IPS-15b (cell line): Measurements from ENCODE around the gene COL4A6.

Experiments used
- H3K27me3 ChIP-seq: one replicate; pipeline ENCODE4 v1.6.1; 2013; ENCODE audit warnings: low read length; ENCODE audit not compliant: control insufficient read depth, insufficient read depth
- H3K36me3 ChIP-seq: one replicate; pipeline ENCODE4 v1.6.1; 2013; ENCODE audit warnings: low read length; ENCODE audit not compliant: control insufficient read depth, insufficient read depth
- H3K4me1 ChIP-seq: one replicate; pipeline ENCODE4 v1.6.1; 2013; ENCODE audit warnings: mild to moderate bottlenecking, low read length; ENCODE audit not compliant: control insufficient read depth, insufficient read depth
- H3K4me3 ChIP-seq: one replicate; pipeline ENCODE4 v1.5.1; 2013; ENCODE audit warnings: low read depth, low read length
- H3K9ac ChIP-seq: one replicate; pipeline ENCODE4 v1.6.1; 2013; ENCODE audit warnings: low read depth, mild to moderate bottlenecking, low read length
- H3K9me3 ChIP-seq: one replicate; pipeline ENCODE4 v1.6.1; 2013; ENCODE audit warnings: mild to moderate bottlenecking, low read length; ENCODE audit not compliant: control insufficient read depth, insufficient read depth

COL4A6 gene

DNA sequence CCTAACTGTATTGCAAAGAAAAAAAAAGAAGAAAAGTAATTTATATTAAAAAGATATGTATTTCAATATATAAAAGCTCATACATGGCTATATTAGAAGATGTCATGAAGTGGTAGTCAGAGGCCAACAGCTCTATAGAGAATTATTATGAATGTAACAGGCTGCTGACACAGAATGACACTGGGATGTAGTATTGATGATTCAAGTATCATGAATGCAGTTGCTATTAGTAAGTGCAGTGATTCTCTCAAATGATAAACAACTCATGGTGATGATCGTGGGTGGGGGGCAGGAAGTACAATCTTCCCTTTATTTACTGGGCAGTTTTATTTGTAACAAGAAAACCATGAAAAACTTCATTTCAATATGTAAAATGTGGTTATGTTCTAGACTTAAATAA lies 124.6 kb downstream of the COL4A6 start:
- no peaks in the 10 kb centered on the region for H3K36me3 ChIP-seq
- H3K4me3 ChIP-seq: no peak overlapping the region
- H3K9me3 ChIP-seq: no peaks in the 10 kb centered on the region
- H3K4me1 ChIP-seq: no peaks in the 10 kb centered on the region
- H3K27me3 ChIP-seq: no peaks in the 10 kb centered on the region
- no peak overlapping the region for H3K9ac ChIP-seq

DNA sequence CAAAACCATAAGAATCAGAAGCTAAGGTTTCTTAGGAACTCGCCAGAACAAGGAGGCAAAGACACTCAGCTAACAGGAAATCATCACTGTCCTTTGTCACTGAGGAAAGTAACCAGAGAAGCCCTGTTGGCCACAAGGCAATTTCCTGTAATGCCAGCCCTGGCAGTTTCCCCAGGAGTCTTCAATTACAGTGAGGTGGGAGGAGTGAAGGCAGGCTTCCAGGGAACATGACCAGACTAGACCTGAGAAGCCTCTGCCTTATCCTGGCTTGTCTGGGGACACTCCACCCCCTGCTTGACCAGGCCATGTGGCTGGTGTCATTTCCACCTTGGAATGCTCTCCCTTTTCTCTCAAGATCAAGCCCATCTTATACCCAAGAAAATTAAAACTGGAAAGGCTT lies 125.3 kb downstream of the COL4A6 start:
- Histone ChIP-seq H3K36me3 (no peaks in the 10 kb centered on the region), H3K4me3 (no peak overlapping the region), H3K4me1 (no peaks in the 10 kb centered on the region), H3K9me3 (no peaks in the 10 kb centered on the region), H3K9ac (no peak overlapping the region), H3K27me3 (no peaks in the 10 kb centered on the region)

DNA sequence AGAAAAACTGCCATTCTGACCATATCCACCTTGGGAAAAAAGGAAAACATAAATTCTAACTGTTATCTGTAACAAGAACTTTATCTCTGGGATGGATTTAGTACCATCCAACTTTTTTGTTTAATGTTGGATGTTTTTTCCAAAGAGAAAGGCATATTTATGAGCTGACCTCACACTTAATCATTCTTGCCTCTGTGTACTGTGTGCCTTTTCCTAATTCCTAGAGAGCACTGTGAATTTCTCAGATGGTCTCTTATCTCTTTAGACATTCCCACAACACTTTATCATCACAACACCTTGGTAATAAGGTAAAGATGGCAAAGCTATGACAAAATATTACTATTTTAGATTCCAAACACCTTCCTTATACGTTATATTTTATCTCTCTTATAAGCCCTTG lies 126.2 kb downstream of the COL4A6 start:
- Histone ChIP-seq H3K9ac (no peak overlapping the region), H3K27me3 (no peaks in the 10 kb centered on the region), H3K4me1 (no peaks in the 10 kb centered on the region), H3K9me3 (no peaks in the 10 kb centered on the region), H3K36me3 (no peaks in the 10 kb centered on the region), H3K4me3 (no peak overlapping the region)

DNA sequence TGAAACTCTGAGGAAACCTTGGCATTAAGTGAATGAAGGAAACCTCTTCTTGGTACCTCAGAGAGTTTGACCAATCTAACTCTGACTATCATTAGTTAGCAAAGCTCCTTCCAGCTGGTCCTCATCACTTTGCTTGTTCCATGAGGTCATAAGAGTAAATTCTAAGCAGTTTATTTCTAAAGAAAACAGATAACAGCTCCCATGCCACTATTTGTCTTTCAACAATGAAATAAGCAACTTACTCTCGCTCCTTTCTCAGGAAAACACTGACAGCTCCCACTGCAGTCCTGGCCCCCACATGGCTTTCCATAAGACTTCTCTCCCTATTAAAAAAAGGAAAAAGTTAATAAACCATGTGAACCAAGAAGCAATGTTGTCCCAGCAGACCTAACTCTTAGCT lies 127.7 kb downstream of the COL4A6 start:
- Histone ChIP-seq H3K4me3 (no peak overlapping the region), H3K9ac (no peak overlapping the region), H3K27me3 (no peaks in the 10 kb centered on the region), H3K4me1 (no peaks in the 10 kb centered on the region), H3K9me3 (no peaks in the 10 kb centered on the region), H3K36me3 (no peaks in the 10 kb centered on the region)

DNA sequence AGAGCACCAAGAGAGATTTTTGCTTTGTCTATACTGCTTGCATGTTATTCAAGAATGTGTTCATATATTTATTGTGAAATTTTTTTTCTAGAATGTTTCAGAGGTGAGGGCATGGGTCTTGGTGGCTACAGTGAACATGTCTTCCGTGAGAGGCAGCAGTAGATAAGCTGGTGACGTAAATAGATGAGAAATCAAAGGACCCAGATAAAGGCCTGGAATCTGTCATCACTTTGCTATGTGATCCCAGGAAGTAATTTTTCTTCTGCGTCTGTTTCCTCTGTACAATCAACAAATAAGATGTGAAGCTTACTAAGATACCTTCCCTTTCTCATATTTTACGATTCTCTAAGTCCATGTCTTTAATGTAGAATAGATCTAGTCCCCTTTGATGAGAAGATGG lies 129.1 kb downstream of the COL4A6 start:
- Histone ChIP-seq H3K36me3 (no peaks in the 10 kb centered on the region), H3K4me1 (peaks cover 2% of the 10 kb centered on the region), H3K27me3 (no peaks in the 10 kb centered on the region), H3K9ac (no peak overlapping the region), H3K4me3 (no peak overlapping the region), H3K9me3 (no peaks in the 10 kb centered on the region)

DNA sequence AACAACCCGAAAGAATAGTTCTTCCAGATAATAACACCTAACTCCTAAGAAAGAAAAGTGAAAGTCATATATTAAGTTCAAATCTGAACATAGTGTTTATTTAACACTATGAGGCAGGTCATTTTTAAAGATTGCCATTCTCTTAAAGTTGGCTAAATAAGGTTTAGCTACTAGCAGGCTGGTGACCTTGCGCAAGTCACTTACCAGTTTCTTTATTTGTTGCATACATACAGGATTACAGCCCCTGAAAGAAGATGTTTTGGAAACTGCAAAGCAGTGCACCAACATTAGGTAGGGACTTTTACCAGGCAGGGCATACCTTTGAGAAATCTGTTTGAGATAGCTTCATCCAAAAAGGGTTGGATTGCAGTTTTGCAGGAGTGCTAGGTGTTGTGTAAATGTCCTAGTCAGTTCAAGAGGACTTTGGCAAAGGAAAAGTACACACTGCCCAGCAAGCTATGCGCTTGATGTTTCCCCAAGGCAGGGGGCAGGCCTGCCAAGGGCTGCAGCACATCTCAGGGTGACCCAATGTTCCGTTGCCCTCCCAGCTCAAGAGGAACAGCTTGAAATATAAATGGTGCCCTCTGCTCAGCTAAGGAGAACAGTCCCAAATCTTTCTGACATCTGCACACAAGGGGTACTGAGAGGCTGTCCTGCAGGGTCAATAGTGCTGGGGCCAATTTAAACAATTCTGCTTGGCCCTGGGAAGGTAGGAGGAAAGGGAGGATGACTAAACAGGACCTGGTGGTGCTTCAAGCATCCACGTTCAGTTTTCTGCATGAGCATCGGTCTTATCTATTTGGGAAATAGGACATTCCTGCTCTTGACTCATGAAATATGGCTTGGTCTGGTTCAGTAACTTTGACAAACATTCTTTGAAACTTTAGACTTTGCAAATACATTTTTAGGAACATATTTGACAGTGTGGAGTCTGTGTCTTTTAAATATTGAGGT lies 130.8 kb downstream of the COL4A6 start:
- H3K27me3 ChIP-seq: no peaks in the 10 kb centered on the region
- H3K9me3 ChIP-seq: no peaks in the 10 kb centered on the region
- H3K4me3 ChIP-seq: no peak overlapping the region
- no peak overlapping the region for H3K9ac ChIP-seq
- H3K4me1 ChIP-seq: peaks cover 2% of the 10 kb centered on the region
- H3K36me3 ChIP-seq: no peaks in the 10 kb centered on the region

DNA sequence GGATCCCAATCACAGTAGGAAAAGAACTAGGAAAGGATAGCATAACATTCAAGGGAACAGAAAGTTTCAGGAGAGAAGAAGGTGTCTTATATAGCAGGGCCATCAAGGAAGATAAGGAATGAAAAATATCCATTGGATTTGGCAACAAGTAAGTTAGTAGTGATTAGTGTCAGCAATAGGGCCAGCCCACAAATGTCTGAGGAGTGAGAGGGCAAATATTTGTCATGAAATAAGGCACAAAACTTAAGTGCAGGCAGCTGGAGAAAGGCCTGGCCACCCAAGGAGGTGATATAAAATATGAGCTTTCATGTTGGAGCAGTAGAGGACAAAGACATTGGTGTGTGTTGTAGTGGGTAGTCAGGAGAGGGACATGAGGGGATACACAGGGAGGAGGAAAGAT lies 132.1 kb downstream of the COL4A6 start:
- H3K9me3 ChIP-seq: no peaks in the 10 kb centered on the region
- H3K36me3 ChIP-seq: no peaks in the 10 kb centered on the region
- H3K9ac ChIP-seq: no peak overlapping the region
- H3K4me3 ChIP-seq: no peak overlapping the region
- H3K4me1 ChIP-seq: peaks cover 2% of the 10 kb centered on the region
- no peaks in the 10 kb centered on the region for H3K27me3 ChIP-seq

DNA sequence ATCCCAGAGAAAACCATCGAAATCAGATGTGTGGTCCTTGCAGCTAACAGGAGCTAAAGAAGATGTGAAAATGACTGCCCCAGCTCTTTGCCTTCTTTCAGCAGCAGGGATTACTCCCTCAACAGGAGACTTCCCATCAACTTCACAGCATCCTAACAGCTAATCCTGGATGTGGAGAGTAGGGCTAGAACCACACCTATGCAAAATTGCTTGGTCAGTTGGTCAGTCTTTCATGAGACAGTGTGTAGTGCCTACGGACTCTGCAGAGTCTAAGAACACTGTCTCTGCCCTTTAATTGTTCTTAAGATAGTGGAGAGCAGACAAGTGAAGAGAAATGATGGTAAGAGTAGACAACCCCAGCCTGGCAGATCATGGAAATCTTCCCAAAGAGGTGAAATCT lies 133.5 kb downstream of the COL4A6 start:
- Histone ChIP-seq H3K36me3 (no peaks in the 10 kb centered on the region), H3K4me1 (peaks cover 2% of the 10 kb centered on the region), H3K27me3 (no peaks in the 10 kb centered on the region), H3K4me3 (no peak overlapping the region), H3K9me3 (no peaks in the 10 kb centered on the region), H3K9ac (no peak overlapping the region)

DNA sequence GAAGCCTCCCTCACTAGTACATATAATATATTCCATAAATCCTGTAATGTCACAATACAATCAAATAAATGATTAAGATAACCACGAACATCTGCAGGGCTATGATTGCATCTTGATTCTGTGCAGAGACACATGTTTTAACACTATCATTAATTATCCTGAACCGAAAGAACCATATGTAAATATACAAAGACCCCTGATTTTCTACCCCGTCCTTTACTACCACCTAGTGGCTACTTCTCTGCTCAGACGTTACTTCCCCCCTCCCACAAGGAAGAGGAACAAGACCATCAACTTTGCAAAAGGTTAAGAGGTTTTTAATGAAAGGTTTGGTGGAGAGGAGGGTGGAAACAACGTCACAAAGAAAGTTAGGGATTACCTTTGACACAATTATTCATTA lies 134.0 kb downstream of the COL4A6 start:
- Histone ChIP-seq H3K4me1 (peaks cover 8% of the 10 kb centered on the region), H3K4me3 (no peak overlapping the region), H3K36me3 (no peaks in the 10 kb centered on the region), H3K9me3 (no peaks in the 10 kb centered on the region), H3K9ac (no peak overlapping the region), H3K27me3 (no peaks in the 10 kb centered on the region)

DNA sequence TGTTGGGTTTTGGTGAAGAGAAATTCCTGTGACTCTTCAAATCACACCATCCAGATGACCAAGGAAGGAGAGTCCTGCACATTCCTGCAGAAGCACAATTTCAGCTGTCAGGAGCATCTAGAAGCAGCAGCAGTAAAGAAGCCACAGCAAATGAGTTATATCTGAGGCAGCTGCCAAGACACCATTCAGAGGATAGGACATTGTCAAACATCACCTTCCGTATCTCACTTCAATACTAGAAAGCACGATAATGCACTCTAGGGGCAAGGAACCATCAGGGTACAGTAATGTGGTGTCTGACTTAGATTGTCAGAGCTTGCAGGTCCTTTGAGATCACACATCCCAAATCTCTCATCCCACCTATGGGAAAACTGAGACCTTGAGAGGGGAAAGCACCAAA lies 134.5 kb downstream of the COL4A6 start:
- no peaks in the 10 kb centered on the region for H3K27me3 ChIP-seq
- H3K4me3 ChIP-seq: no peak overlapping the region
- H3K4me1 ChIP-seq: peaks cover 12% of the 10 kb centered on the region
- H3K36me3 ChIP-seq: no peaks in the 10 kb centered on the region
- H3K9ac ChIP-seq: no peak overlapping the region
- H3K9me3 ChIP-seq: no peaks in the 10 kb centered on the region

DNA sequence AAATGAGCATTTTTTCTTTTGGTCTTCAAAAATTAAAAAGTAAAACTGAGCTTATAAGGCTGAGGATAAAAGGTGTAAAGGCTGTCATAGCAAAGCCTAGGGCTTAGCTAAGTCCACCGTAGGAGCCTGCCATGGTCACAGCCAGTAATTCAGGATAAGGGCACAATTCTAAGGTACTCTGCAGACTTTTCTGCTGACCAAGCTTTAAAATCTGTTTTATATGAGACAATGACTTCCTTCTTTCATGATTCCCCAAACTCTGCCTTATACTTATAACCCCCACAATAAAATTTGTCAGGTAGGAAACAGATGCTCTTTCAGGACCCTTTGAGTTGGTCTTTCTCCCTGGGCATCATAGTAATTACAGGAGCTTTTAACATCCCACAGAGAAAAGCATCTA lies 138.5 kb downstream of the COL4A6 start:
- no peaks in the 10 kb centered on the region for H3K36me3 ChIP-seq
- H3K9me3 ChIP-seq: no peaks in the 10 kb centered on the region
- H3K4me1 ChIP-seq: peaks cover 12% of the 10 kb centered on the region
- H3K4me3 ChIP-seq: no peak overlapping the region
- H3K9ac ChIP-seq: no peak overlapping the region
- H3K27me3 ChIP-seq: no peaks in the 10 kb centered on the region

DNA sequence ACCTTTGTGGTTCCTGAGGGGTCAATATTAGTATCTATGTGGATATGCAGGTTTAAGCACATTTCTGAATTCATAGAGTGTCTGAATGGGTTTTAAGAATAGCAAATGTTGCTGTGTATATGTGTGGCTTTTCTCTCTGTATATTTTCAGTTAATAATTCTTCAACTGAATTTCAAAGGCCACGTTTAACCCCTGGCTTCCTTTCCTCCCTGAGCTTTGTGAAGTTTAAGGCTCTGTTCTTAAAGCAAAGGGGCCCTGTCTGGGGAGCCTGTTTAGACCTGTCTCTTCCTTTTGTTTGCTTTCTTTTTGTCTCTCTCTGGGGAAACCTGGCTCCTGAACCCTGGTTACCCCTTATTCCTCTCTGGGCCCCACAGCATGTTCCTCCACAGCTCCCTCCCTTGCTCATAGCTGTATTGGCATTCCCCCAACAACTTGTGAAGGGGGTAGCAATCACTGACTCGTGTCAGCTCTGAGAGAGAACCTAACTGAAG lies 139.1 kb downstream of the COL4A6 start:
- Histone ChIP-seq H3K4me1 (peaks cover 10% of the 10 kb centered on the region), H3K36me3 (no peaks in the 10 kb centered on the region), H3K27me3 (no peaks in the 10 kb centered on the region), H3K9ac (no peak overlapping the region), H3K4me3 (no peak overlapping the region), H3K9me3 (no peaks in the 10 kb centered on the region)
